ENCODE results near the gene DACT2.
"Not testable (repeated sequence)": the region's sequence is repeated elsewhere in the genome, so short reads cannot be mapped to it uniquely, and the experiment has no call there.

Gene DACT2

DNA sequence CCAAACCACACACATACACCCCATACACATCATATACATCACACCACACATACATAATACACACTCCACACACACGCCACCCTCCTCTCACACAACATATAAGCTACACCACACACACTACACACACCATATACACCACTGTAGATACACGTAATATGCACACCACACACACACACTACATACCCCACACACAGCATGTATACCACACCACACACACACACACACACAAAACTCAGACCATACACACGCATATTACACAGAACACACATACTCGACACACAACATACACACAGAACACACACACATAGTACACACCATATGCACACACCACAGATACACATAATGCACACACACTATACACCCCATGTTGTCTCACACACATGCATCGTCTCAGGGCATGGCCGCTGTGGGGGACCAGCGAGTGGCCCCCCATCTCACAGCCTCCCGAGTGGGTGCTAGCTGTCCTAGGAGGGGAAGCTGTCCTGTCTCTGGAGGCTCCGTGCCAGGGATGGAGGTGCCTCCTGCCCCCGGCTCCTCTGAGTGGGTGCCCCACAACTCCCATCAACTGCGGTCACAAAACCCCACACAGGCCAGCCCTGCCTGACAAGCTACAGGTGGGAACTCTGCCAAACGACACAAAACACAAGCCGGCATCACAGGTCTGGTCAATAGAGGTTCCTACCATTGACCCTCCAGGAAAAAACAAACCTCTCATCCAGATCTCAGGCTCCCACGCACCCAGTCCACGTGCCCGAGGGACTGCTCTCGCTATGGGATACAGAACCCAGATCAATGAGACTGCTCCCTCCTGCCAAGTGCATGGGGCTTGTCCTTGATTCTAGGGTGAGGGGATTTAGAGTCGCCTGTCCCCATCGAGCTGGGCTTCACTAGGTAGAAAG, 49.1 kb downstream of the DACT2 start:
- no peak overlapping the region; the same call in 1 of the 2 replicates for H3K27ac ChIP-seq
- TF ChIP-seq CTCF (conservative IDR thresholded peaks at IDR 0.05) = no peak

GRCh38 chr6:168269455-168270243, 49.9 kb downstream of the DACT2 start:
- no peak overlapping the region for H3K27ac ChIP-seq
- TF ChIP-seq CTCF (conservative IDR thresholded peaks at IDR 0.05) = no peak

GRCh38 chr6:168268755-168269154, 50.8 kb downstream of the DACT2 start:
- H3K27ac ChIP-seq = no peak overlapping the region
- TF ChIP-seq CTCF (conservative IDR thresholded peaks at IDR 0.05) = no peak

DNA sequence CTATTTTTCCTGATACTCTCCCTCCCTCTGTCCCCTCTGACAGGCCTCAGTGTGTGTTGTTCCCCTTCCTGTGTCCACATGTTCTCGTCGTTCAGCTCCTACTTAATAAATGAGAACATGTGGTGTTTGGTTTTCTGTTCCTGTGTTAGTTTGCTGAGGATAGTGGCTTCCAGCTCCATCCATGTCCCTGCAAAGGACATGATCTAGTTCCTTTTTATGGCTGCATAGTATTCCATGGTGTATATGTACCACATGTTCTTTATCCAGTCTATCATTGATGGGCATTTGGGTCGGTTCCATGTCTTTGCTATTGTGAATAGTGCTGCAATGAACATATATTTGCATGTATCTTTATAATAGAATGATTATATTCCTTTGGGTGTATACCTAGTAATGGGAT, 51.8 kb downstream of the DACT2 start:
- not testable (repeated sequence) for H3K27ac ChIP-seq

- TF ChIP-seq CTCF (conservative IDR thresholded peaks at IDR 0.05) = no peak
- no peak overlapping the region for H3K27ac ChIP-seq
Observed at GRCh38 chr6:168265827-168266815, 53.5 kb downstream of the DACT2 start.

- no peak for TF ChIP-seq CTCF (conservative IDR thresholded peaks at IDR 0.05)
- H3K27ac ChIP-seq = no peak overlapping the region
Observed at GRCh38 chr6:168265394-168265793, 54.2 kb downstream of the DACT2 start.

GRCh38 chr6:168264593-168265335, 54.8 kb downstream of the DACT2 start:
- TF ChIP-seq CTCF (conservative IDR thresholded peaks at IDR 0.05) = no peak
- H3K27ac ChIP-seq = no peak overlapping the region
